ENCODE results near the gene ERP44.

ERP44 gene

GRCh38 chr9:100058699-100059579 is 39.9 kb downstream of the ERP44 start:
- Histone ChIP-seq H3K4me3 (ENCODE audit: low read depth in 1 of 2, low read length in 2 of 2) (no peak overlapping the region), H3K4me2 (ENCODE audit: insufficient read depth, low read length) (no peak overlapping the region), H3K79me2 (ENCODE audit: insufficient read depth, low read length) (peaks cover 8% of the 10 kb centered on the region; the same call in 1 of the 2 replicates), H3K36me3 (ENCODE audit: insufficient read depth, low read length) (peaks cover 17% of the 10 kb centered on the region; the same call in 1 of the 2 replicates), H3K27me3 (ENCODE audit: insufficient read depth, low read length, poor library complexity) (no peaks in the 10 kb centered on the region), H3K9me3 (ENCODE audit: insufficient read depth, low read length, severe bottlenecking) (no peaks in the 10 kb centered on the region), H3K4me1 (ENCODE audit: insufficient read depth, low read length) (no peaks in the 10 kb centered on the region), H3K27ac (ENCODE audit: low read length) (no peak overlapping the region), H4K20me1 (ENCODE audit: insufficient read depth, low read length) (no peaks in the 10 kb centered on the region; the same call in 1 of the 2 replicates), H3K9ac (ENCODE audit: low read depth, low read length) (no peak overlapping the region), H2AFZ (ENCODE audit: low read depth, low read length) (no peak overlapping the region)
- TF ChIP-seq EZH2 (IDR thresholded peaks at IDR 0.05; ENCODE audit: borderline replicate concordance, low read depth, low read length, severe bottlenecking), result no peak
- TF ChIP-seq CTCF (IDR thresholded peaks at IDR 0.05; ENCODE audit: borderline replicate concordance, extremely low read depth, low read length, poor library complexity, severe bottlenecking), result no peak
- DNase-seq (no peak), ATAC-seq (ENCODE audit: insufficient read depth, low read depth) (no peak)

DNA sequence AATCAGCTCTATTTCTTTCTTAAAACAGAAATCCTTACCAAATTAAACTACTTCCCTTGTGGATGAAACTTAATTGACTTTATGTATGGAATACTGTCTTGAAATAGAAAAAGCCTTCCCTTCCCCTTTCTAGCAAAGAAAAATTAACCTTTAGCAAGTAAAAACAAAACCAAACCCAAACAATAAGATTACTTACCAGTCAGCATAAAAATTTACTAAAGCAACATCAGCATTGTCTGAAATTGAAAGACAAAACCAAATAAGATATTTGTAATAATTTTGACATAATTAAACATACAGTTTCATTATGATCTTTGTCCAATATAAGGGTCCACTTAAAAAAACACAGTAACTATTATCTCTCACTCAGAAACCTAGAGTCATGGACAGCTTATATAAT is 41.2 kb downstream of the ERP44 start:
- Histone ChIP-seq H3K4me3 (ENCODE audit: low read depth in 1 of 2, low read length in 2 of 2) (no peak overlapping the region), H3K27me3 (ENCODE audit: insufficient read depth, low read length, poor library complexity) (no peaks in the 10 kb centered on the region), H3K4me2 (ENCODE audit: insufficient read depth, low read length) (no peak overlapping the region), H2AFZ (ENCODE audit: low read depth, low read length) (no peak overlapping the region), H3K9ac (ENCODE audit: low read depth, low read length) (no peak overlapping the region), H3K36me3 (ENCODE audit: insufficient read depth, low read length) (peaks cover 17% of the 10 kb centered on the region; the same call in 1 of the 2 replicates), H3K9me3 (ENCODE audit: insufficient read depth, low read length, severe bottlenecking) (no peaks in the 10 kb centered on the region), H3K27ac (ENCODE audit: low read length) (no peak overlapping the region), H3K79me2 (ENCODE audit: insufficient read depth, low read length) (no peaks in the 10 kb centered on the region), H4K20me1 (ENCODE audit: insufficient read depth, low read length) (no peaks in the 10 kb centered on the region), H3K4me1 (ENCODE audit: insufficient read depth, low read length) (no peaks in the 10 kb centered on the region)
- TF ChIP-seq CTCF (IDR thresholded peaks at IDR 0.05; ENCODE audit: borderline replicate concordance, extremely low read depth, low read length, poor library complexity, severe bottlenecking) (no peak), EZH2 (IDR thresholded peaks at IDR 0.05; ENCODE audit: borderline replicate concordance, low read depth, low read length, severe bottlenecking) (no peak)
- ATAC-seq (ENCODE audit: insufficient read depth, low read depth) (no peak), DNase-seq (no peak)

DNA sequence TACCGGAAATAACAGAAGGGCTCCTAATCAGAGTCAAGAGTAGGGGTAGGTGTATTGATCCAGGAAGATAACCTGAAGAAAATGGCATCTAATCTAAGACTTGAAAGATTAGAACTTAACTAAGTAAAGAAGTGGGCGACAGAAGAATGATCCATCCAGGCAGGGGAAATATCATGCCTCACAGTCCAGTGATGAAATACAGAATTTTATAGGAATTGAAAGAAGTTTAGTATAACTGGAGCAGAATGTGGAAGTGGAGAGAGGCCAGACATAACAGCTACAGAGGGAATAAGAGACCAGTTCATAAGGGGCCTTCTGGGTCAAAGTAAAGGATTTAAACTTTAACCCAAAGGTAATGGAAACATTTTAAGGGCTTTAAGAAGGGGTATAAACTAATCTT is 42.2 kb downstream of the ERP44 start:
- ATAC-seq (ENCODE audit: insufficient read depth, low read depth), result no peak
- Histone ChIP-seq H3K27ac (ENCODE audit: low read length) (no peak overlapping the region), H3K36me3 (ENCODE audit: insufficient read depth, low read length) (peaks cover 21% of the 10 kb centered on the region; the same call in 1 of the 2 replicates), H3K4me1 (ENCODE audit: insufficient read depth, low read length) (no peaks in the 10 kb centered on the region), H3K4me3 (ENCODE audit: low read depth in 1 of 2, low read length in 2 of 2) (no peak overlapping the region), H3K27me3 (ENCODE audit: insufficient read depth, low read length, poor library complexity) (no peaks in the 10 kb centered on the region), H4K20me1 (ENCODE audit: insufficient read depth, low read length) (no peaks in the 10 kb centered on the region), H3K9ac (ENCODE audit: low read depth, low read length) (no peak overlapping the region), H3K79me2 (ENCODE audit: insufficient read depth, low read length) (no peaks in the 10 kb centered on the region), H3K4me2 (ENCODE audit: insufficient read depth, low read length) (no peak overlapping the region), H2AFZ (ENCODE audit: low read depth, low read length) (no peak overlapping the region), H3K9me3 (ENCODE audit: insufficient read depth, low read length, severe bottlenecking) (no peaks in the 10 kb centered on the region)
- DNase-seq, result no peak
- TF ChIP-seq EZH2 (IDR thresholded peaks at IDR 0.05; ENCODE audit: borderline replicate concordance, low read depth, low read length, severe bottlenecking) (no peak), CTCF (IDR thresholded peaks at IDR 0.05; ENCODE audit: borderline replicate concordance, extremely low read depth, low read length, poor library complexity, severe bottlenecking) (no peak)
